ENCODE data around the gene SYT2.

DNA sequence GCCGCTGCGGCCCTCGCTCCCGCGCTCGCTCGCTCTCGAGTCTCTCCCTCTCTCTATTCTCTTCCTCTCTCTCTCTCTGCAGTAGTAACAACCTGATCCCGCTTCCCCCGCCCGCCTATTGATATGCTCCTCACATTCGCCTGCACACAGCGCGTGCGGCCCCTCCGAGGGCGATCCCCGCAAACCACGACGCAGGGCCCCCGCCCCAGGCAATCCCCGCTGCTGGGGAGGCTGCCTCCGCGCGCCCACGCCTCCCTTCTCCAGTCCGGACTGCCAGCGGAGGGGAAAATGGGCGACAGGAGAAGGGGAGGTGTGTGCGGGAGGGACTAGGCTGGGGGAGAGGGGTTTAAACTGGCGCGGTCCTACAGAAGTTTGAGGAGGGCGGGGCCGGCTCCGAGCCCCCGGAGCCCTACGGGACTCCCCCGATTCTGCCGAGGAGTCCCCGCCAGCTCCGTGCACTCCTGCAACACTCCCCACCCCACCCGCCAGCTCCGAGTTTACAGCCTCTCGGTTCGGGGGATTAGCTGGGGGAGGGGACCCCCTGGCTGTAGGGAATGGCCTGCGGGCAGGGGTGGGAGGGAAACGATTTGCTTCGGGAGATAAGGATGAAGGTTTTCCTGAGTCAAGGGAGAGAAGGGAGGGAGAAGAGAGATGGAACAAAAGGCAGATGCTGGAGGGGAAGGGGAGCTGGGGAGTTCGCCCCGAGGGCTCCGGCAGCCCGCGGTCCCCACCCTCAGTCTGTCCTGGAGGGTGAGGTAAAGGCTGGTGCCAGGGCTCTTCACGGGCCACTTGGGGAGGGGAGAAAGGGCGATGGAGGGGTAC, 66.6 kb downstream of the SYT2 start:
- TF ChIP-seq, protein P1, sequence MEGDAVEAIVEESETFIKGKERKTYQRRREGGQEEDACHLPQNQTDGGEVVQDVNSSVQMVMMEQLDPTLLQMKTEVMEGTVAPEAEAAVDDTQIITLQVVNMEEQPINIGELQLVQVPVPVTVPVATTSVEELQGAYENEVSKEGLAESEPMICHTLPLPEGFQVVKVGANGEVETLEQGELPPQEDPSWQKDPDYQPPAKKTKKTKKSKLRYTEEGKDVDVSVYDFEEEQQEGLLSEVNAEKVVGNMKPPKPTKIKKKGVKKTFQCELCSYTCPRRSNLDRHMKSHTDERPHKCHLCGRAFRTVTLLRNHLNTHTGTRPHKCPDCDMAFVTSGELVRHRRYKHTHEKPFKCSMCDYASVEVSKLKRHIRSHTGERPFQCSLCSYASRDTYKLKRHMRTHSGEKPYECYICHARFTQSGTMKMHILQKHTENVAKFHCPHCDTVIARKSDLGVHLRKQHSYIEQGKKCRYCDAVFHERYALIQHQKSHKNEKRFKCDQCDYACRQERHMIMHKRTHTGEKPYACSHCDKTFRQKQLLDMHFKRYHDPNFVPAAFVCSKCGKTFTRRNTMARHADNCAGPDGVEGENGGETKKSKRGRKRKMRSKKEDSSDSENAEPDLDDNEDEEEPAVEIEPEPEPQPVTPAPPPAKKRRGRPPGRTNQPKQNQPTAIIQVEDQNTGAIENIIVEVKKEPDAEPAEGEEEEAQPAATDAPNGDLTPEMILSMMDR (conservative IDR thresholded peaks at IDR 0.05 in 1 of 2, IDR thresholded peaks at IDR 0.05 in 1 of 2; ENCODE audit: extremely low read depth in 1 of 2, insufficient read depth in 1 of 2, low read depth in 1 of 2, low read length in 2 of 2) = no peak
- peak; percentile 2 for TF ChIP-seq EZH2 (IDR thresholded peaks at IDR 0.05; ENCODE audit: borderline replicate concordance, low read length)

Data from mammary epithelial cell (primary cell).